ENCODE measurements around the gene CZIB. TPM values are rescaled to one million over a fixed set of nuclear protein-coding genes. Genes with fewer than 3 reads are reported as not detected.

The CZIB gene
- 38.5 and 41.8 TPM in 2 replicates for total RNA-seq

DNA sequence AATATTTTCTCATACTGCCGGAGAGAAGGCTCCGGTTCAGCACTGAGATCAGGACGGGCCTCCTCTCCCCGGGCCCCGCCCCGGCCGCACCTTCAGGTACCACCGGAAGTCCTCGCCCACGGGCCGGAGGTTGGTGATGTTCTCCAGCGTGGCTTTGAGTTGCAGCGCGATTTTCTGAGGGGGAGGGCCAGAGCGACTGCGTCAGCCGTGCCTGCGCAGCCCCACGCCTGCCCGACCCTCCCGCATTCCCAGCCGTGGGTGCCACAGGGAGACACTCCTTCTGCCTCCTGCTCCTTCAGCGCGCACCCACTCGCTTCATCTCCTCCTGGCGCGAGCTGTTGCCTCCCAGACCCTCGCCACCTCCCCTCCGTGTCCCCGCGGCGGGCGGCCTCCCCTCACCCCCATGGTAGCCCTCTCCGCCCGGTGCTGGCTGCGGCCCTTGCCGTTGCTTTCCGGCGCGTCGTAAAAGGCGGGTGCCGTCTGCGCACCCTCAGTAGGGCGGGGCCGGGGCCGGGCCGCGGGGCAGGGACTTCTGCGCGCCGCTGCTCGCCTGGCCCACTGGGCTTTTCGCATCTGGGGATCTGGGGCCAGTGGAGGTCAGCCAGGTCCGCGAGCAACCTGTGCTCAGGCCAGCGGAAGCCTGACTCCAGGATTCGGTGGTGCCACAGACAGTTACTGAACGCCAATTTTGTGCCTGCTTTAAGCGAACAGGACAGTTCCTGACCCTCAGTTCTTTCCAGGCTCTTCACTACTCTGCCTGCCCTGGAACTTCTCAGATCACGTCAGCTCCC lies at the start of gene CZIB:
TSS of gene CZIB (minus strand) at position 464 of the 791 bp plus-strand sequence. CDS start at position 405, 59 bp downstream.

GRCh38 chr1:53238197-53239155 lies 18.0 kb upstream of the CZIB start, which contains the start of gene MAGOH:
TSS of gene MAGOH (minus strand) at chr1:53238518. CDS start at chr1:53238448, 70 bp downstream.

DNA sequence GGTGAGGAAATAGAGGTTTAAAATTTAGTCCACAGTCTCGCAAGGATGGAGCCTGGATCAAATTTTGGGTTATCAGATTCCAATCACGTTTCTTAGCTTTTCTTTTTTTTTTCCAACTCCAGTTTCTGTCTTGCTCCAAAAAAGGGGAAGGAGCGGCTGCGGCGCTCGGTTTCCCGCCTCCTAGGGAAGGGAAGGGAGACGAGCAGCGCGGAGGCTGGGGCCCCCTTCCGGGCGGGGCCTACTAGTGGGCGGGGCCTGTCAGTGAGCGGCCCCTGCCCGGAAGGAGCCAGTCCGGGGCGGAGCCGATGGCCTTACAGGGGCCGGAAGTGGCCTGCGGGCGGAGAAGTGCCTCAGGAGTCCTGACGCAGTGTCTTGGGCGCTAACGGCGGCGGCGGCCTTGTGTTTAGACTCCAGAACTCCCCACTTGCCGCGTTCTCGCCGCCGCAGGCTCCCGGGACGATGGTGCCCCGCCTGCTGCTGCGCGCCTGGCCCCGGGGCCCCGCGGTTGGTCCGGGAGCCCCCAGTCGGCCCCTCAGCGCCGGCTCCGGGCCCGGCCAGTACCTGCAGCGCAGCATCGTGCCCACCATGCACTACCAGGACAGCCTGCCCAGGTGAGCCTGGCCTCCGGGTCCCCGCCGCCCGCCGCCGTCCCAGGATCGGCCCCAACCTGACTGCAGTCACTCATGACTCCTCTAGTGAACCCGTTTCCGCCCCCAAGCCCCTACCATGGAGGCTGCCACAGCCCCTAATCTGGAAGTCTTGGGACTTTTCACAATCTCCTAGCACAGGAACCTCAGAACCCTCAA lies 23.7 kb downstream of the CZIB start, which contains the start of gene CPT2:
TSS of gene CPT2 (plus strand) at position 340 of the 806 bp plus-strand sequence. CDS start at position 460, 120 bp downstream.

Other genes starting within 250 kb of the CZIB start
- 10.2 and 110 TPM in 2 replicates for gene PODN, start 158.4 kb downstream of the CZIB start, total RNA-seq
- gene SLC1A7, start 78.0 kb downstream of the CZIB start, total RNA-seq, result 0.14 and 3.7 TPM in 2 replicates
- 17.9 and 19.9 TPM in 2 replicates for gene CPT2, start 23.8 kb downstream of the CZIB start, total RNA-seq
- 27.1 and 31.1 TPM in 2 replicates for gene MAGOH, start 17.9 kb upstream of the CZIB start, total RNA-seq
- gene LRP8, start 107.4 kb upstream of the CZIB start, total RNA-seq, result 51.2 and 55.1 TPM in 2 replicates
- gene DMRTB1, start 238.8 kb upstream of the CZIB start, total RNA-seq, result not detected in 2 replicates

Data from placental pericyte (primary cell).